ENCODE measurements around the gene STRN3.
"Not testable (repeated sequence)": the region's sequence is repeated elsewhere in the genome, so short reads cannot be mapped to it uniquely, and the experiment has no call there.

Gene STRN3

GRCh38 chr14:31004007-31004406 lies 22.2 kb downstream of the STRN3 start:
- in situ Hi-C loops (cut with HindIII; ENCODE audit: low sequenced_read_pairs): not testable (repeated sequence)

- in situ Hi-C loops (cut with HindIII; ENCODE audit: low sequenced_read_pairs): no loop called here
Observed at GRCh38 chr14:31003284-31003683, 22.9 kb downstream of the STRN3 start.

- in situ Hi-C loops (cut with HindIII; ENCODE audit: low sequenced_read_pairs): no loop called here
Observed at GRCh38 chr14:31001339-31001658, 24.9 kb downstream of the STRN3 start.

- in situ Hi-C loops (cut with HindIII; ENCODE audit: low sequenced_read_pairs): no loop called here
Observed at GRCh38 chr14:31000629-31001338, 25.4 kb downstream of the STRN3 start.

- in situ Hi-C loops (cut with HindIII; ENCODE audit: low sequenced_read_pairs): no loop called here
Observed at GRCh38 chr14:30999038-30999773, 27.0 kb downstream of the STRN3 start.

GRCh38 chr14:30998100-30998706 lies 28.0 kb downstream of the STRN3 start:
- in situ Hi-C loops (cut with HindIII; ENCODE audit: low sequenced_read_pairs): no loop called here

GRCh38 chr14:30996892-30997659 lies 29.1 kb downstream of the STRN3 start:
- in situ Hi-C loops (cut with HindIII; ENCODE audit: low sequenced_read_pairs): no loop called here

- in situ Hi-C loops (cut with HindIII; ENCODE audit: low sequenced_read_pairs): no loop called here
Observed at GRCh38 chr14:30995689-30996088, 30.5 kb downstream of the STRN3 start.

GRCh38 chr14:30994681-30995620 lies 31.2 kb downstream of the STRN3 start:
- in situ Hi-C loops (cut with HindIII; ENCODE audit: low sequenced_read_pairs): no loop called here

- in situ Hi-C loops (cut with HindIII; ENCODE audit: low sequenced_read_pairs): no loop called here
Observed at GRCh38 chr14:30993071-30993470, 33.1 kb downstream of the STRN3 start.

GRCh38 chr14:30991408-30991807 lies 34.8 kb downstream of the STRN3 start:
- in situ Hi-C loops (cut with HindIII; ENCODE audit: low sequenced_read_pairs): no loop called here

- in situ Hi-C loops (cut with HindIII; ENCODE audit: low sequenced_read_pairs): no loop called here
Observed at GRCh38 chr14:30990770-30991169, 35.4 kb downstream of the STRN3 start.

- in situ Hi-C loops (cut with HindIII; ENCODE audit: low sequenced_read_pairs): no loop called here
Observed at GRCh38 chr14:30988509-30988908, 37.7 kb downstream of the STRN3 start.

GRCh38 chr14:30985796-30986195 lies 40.4 kb downstream of the STRN3 start:
- in situ Hi-C loops (cut with HindIII; ENCODE audit: low sequenced_read_pairs): no loop called here

GRCh38 chr14:30983858-30984257 lies 42.3 kb downstream of the STRN3 start:
- in situ Hi-C loops (cut with HindIII; ENCODE audit: low sequenced_read_pairs): no loop called here

GRCh38 chr14:30982533-30982932 lies 43.6 kb downstream of the STRN3 start:
- in situ Hi-C loops (cut with HindIII; ENCODE audit: low sequenced_read_pairs): no loop called here

- in situ Hi-C loops (cut with HindIII; ENCODE audit: low sequenced_read_pairs): no loop called here
Observed at GRCh38 chr14:30980980-30981379, 45.2 kb downstream of the STRN3 start.

GRCh38 chr14:30980106-30980704 lies 46.0 kb downstream of the STRN3 start:
- in situ Hi-C loops (cut with HindIII; ENCODE audit: low sequenced_read_pairs): not testable (repeated sequence)

GRCh38 chr14:30977752-30978151 lies 48.4 kb downstream of the STRN3 start:
- in situ Hi-C loops (cut with HindIII; ENCODE audit: low sequenced_read_pairs): no loop called here

GRCh38 chr14:30974628-30975027 lies 51.6 kb downstream of the STRN3 start:
- in situ Hi-C loops (cut with HindIII; ENCODE audit: low sequenced_read_pairs): no loop called here

Measured in DLD1 (cell line).